Effector memory CD4-positive, alpha-beta T cell (primary cell): ENCODE measurements around the gene NREP.

Experiments used
- DNase-seq, 3 donors: peaks; one replicate each; pipeline ENCODE4 v3.0.0-alpha.2; 2020
- H3K27ac ChIP-seq: 2 replicates; pipeline ENCODE4 v1.7.0; 2013; ENCODE audit warnings: mild to moderate bottlenecking, low read length, moderate library complexity; ENCODE audit not compliant: insufficient read depth, poor library complexity, severe bottlenecking
- H3K27me3 ChIP-seq: replicated peaks from 2 replicates; pipeline ENCODE4 v1.7.0; 2013; ENCODE audit warnings: mild to moderate bottlenecking, low read length; ENCODE audit not compliant: insufficient read depth, control insufficient read depth, poor library complexity, severe bottlenecking
- H3K36me3 ChIP-seq: 2 replicates; pipeline ENCODE4 v1.7.0; 2013; ENCODE audit warnings: mild to moderate bottlenecking, low read length, moderate library complexity; ENCODE audit not compliant: control insufficient read depth, insufficient read depth
- H3K4me1 ChIP-seq: 2 replicates; pipeline ENCODE4 v1.7.0; 2013; ENCODE audit warnings: low read length, mild to moderate bottlenecking; ENCODE audit not compliant: control insufficient read depth, insufficient read depth, poor library complexity, severe bottlenecking
- H3K4me3 ChIP-seq: 2 replicates; pipeline ENCODE4 v1.7.0; 2013; ENCODE audit warnings: low read length, low read depth, mild to moderate bottlenecking; ENCODE audit not compliant: insufficient read depth, poor library complexity, severe bottlenecking
- H3K9me3 ChIP-seq: 2 replicates; pipeline ENCODE4 v1.7.0; 2013; ENCODE audit warnings: mild to moderate bottlenecking, low read length, moderate library complexity; ENCODE audit not compliant: control insufficient read depth

Gene NREP

GRCh38 chr5:111739416-111739815, 17.6 kb downstream of the NREP start:
- Histone ChIP-seq H3K4me3 (no peak overlapping the region), H3K36me3 (no peaks in the 10 kb centered on the region), H3K27ac (no peak overlapping the region), H3K9me3 (no peaks in the 10 kb centered on the region), H3K27me3 (no peaks in the 10 kb centered on the region), H3K4me1 (no peaks in the 10 kb centered on the region)
- DNase-seq = no peak

- no peaks in the 10 kb centered on the region for H3K9me3 ChIP-seq
- no peak overlapping the region for H3K4me3 ChIP-seq
- no peaks in the 10 kb centered on the region for H3K36me3 ChIP-seq
- no peak overlapping the region for H3K27ac ChIP-seq
- no peaks in the 10 kb centered on the region for H3K27me3 ChIP-seq
- H3K4me1 ChIP-seq = no peaks in the 10 kb centered on the region
- no peak for DNase-seq
Observed at GRCh38 chr5:111738118-111738517, 18.9 kb downstream of the NREP start.

DNA sequence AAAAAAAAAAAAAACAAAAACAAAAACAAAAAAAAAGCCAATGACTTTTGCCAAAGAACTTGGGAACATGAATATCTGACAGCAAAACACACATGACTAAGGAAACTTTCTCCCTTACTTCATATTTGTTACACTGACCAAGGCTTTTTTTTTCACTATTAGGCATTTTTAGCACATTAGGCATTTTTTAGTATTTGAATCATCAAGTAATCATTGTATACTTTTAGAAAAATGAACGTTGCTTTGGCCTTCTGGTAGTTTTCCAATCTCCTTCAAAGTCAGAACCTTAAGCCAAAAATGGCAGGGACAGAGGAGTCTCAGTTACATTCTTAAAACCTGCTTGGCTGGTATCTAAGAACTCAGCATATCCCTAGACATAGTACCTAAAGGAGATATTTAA, 19.3 kb downstream of the NREP start:
- Histone ChIP-seq H3K36me3 (no peaks in the 10 kb centered on the region), H3K27ac (no peak overlapping the region), H3K9me3 (no peaks in the 10 kb centered on the region), H3K4me1 (no peaks in the 10 kb centered on the region), H3K27me3 (no peaks in the 10 kb centered on the region), H3K4me3 (no peak overlapping the region)
- no peak for DNase-seq

DNA sequence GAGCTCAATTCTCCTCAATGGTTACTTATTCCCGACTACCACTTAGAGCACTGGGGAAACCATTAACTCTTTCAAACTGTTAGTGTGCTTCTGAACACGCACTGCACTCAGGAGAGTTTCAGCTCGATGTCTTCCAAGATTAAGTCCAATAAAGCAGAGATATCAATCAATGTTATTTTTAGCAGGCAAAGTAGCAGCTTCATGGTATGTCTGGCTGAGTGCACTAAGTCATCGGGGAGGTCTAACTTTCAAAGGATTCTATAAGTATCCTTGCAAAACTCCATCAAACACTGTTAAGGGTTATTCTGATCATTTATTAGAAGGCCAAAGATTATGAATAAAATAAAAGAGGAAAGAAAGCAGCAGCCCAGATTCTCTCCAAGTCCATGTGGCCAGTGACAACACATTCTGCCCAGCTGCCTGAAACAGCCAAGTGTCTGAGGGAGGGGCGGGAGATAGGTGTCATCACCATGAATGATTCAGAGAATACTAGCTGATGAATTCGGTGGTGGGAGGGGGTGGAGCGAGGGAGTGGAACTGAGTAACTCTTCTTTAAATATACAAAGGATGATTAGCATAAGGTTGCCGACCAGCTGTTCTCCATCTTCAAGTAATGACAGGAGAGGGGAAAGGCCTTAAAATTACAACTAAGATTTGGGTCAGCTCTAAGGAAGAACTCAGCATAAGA, 21.3 kb downstream of the NREP start:
- Histone ChIP-seq H3K9me3 (no peaks in the 10 kb centered on the region), H3K4me3 (no peak overlapping the region), H3K27me3 (no peaks in the 10 kb centered on the region), H3K36me3 (no peaks in the 10 kb centered on the region), H3K27ac (no peak overlapping the region), H3K4me1 (no peaks in the 10 kb centered on the region)
- no peak for DNase-seq

- H3K4me3 ChIP-seq = no peak overlapping the region
- no peaks in the 10 kb centered on the region for H3K36me3 ChIP-seq
- no peak overlapping the region for H3K27ac ChIP-seq
- H3K27me3 ChIP-seq = no peaks in the 10 kb centered on the region
- H3K4me1 ChIP-seq = no peaks in the 10 kb centered on the region
- no peak for DNase-seq
- no peaks in the 10 kb centered on the region for H3K9me3 ChIP-seq
Observed at GRCh38 chr5:111734597-111734996, 22.4 kb downstream of the NREP start.

- H3K27me3 ChIP-seq = no peaks in the 10 kb centered on the region
- no peak overlapping the region for H3K4me3 ChIP-seq
- H3K27ac ChIP-seq = no peak overlapping the region
- DNase-seq = no peak
- H3K36me3 ChIP-seq = no peaks in the 10 kb centered on the region
- no peaks in the 10 kb centered on the region for H3K9me3 ChIP-seq
- no peaks in the 10 kb centered on the region for H3K4me1 ChIP-seq
Observed at GRCh38 chr5:111734013-111734412, 23.0 kb downstream of the NREP start.

DNA sequence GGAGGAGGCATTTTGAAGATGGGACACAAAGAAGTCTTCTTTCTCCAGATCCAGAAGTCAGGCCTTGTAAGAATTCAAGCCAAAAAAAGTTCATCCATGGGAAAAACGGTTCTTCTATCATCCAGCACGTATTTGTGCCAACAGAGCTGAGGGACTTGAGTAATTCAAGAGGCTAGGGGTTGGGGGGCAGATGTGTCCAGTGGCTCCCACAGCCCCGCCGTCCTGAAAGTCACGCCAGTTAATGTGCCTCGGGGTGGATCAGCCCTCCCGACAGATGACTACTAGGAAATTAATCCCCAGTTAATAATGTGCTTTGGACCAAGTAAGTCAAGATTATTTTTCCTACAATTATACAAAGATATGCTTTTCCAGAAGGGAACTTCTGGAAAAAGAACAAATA, 23.4 kb downstream of the NREP start:
- DNase-seq = no peak
- H3K27me3 ChIP-seq = no peaks in the 10 kb centered on the region
- H3K27ac ChIP-seq = no peak overlapping the region
- H3K9me3 ChIP-seq = no peaks in the 10 kb centered on the region
- H3K4me3 ChIP-seq = no peak overlapping the region
- H3K4me1 ChIP-seq = no peaks in the 10 kb centered on the region
- no peaks in the 10 kb centered on the region for H3K36me3 ChIP-seq

GRCh38 chr5:111731638-111732037, 25.4 kb downstream of the NREP start:
- no peak overlapping the region for H3K4me3 ChIP-seq
- H3K36me3 ChIP-seq = no peaks in the 10 kb centered on the region
- H3K27ac ChIP-seq = no peak overlapping the region
- no peak for DNase-seq
- H3K27me3 ChIP-seq = no peaks in the 10 kb centered on the region
- H3K4me1 ChIP-seq = no peaks in the 10 kb centered on the region
- no peaks in the 10 kb centered on the region for H3K9me3 ChIP-seq

DNA sequence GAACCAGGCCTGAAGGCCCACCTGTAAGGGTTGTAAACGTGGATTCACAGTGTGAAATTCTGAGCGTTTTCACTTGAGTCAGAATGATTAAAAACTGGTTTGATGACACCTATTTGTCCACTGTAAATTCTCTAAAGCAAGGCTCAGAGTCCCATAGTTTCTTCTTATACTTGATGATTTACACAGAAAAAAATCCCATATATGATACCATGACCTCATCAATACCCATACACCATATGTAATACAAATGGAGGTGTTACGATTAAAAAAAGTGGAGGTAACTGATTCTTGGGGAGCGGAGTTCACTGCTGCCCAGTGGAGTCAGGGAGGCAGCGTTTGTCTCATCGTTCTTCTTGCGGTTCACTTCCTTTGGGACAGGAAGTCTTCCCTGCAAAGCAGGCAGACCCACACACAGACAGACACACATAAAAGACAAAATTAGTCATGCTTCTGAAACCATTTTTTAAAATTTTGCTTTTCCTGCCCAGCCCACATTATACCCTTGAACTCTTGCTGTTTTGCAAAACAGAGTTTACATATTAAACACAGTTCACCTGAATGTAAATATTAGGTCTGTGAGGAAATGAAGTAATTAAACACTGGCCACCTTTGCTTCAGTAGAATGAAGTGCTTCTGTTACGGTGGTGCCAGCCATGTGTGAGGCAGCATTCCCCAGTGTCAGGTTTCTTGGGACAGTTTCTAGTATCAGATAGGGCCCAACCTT, 26.2 kb downstream of the NREP start:
- Histone ChIP-seq H3K27ac (no peak overlapping the region), H3K4me1 (no peaks in the 10 kb centered on the region), H3K27me3 (no peaks in the 10 kb centered on the region), H3K4me3 (no peak overlapping the region), H3K36me3 (no peaks in the 10 kb centered on the region), H3K9me3 (no peaks in the 10 kb centered on the region)
- no peak for DNase-seq

- H3K27ac ChIP-seq = no peak overlapping the region
- H3K36me3 ChIP-seq = no peaks in the 10 kb centered on the region
- no peak for DNase-seq
Observed at GRCh38 chr5:111728941-111729340, 28.1 kb downstream of the NREP start.

More at GRCh38 chr5:111728941-111729340, 28.1 kb downstream of the NREP start:
- no peaks in the 10 kb centered on the region for H3K27me3 ChIP-seq
- no peaks in the 10 kb centered on the region for H3K9me3 ChIP-seq
- H3K4me3 ChIP-seq = no peak overlapping the region
- no peaks in the 10 kb centered on the region for H3K4me1 ChIP-seq
